IMR-90 (cell line): ENCODE results near the gene NOM1. TPM values are rescaled to one million over a fixed set of nuclear protein-coding genes. Genes with fewer than 3 reads are reported as not detected.

Source experiments
- ATAC-seq: fragments of 200-7000 bp; cut with Tn5 transposase; 2 replicates; pipeline ENCODE4 v1.9.1; 2020; ENCODE audit warnings: low read depth, mild to moderate bottlenecking, moderate library complexity
- Bru-seq: library from RNA; stranded (reverse); fragments of 400-500 nt; gene quantifications from one replicate; lab custom pipeline; 2021; lab: Mats Ljungman, UMichigan
- BruChase-seq, 2 experiments: library from RNA; stranded (reverse); fragments of 400-500 nt; gene quantifications; one replicate each; lab custom pipeline; 2021; lab: Mats Ljungman, UMichigan
- BruUV-seq: library from RNA; stranded (reverse); fragments of 400-500 nt; replicated peaks from 2 replicates; lab custom pipeline; 2021; lab: Mats Ljungman, UMichigan
- CTCF ChIA-PET: fragments of 300-600 bp; formaldehyde crosslinking; extraction: SDS; loops from one replicate; lab custom pipeline; 2021; ENCODE audit warnings: antibody characterized with exemption; lab: Yijun Ruan, JAX
- POLR2A ChIA-PET: fragments of 300-600 bp; sonication (Branson Sonifier 250); formaldehyde crosslinking; loops from one replicate; lab custom pipeline; 2022; ENCODE audit warnings: antibody characterized with exemption; ENCODE audit not compliant: unreplicated experiment; lab: Charles Lee
- DNase-seq: peaks from one replicate; pipeline ENCODE4 v3.0.0; 2013
- H2AFZ ChIP-seq: replicated peaks from 2 replicates; pipeline ENCODE3; 2013; ENCODE audit warnings: low read length, mild to moderate bottlenecking; ENCODE audit not compliant: poor library complexity
- H2AK5ac ChIP-seq: 2 replicates; pipeline ENCODE4 v1.6.1; 2013; ENCODE audit warnings: low read depth, low read length, inconsistent platforms
- H2AK9ac ChIP-seq: replicated peaks from 2 replicates; pipeline ENCODE3; 2013; ENCODE audit warnings: mild to moderate bottlenecking, low read depth, low read length, moderate library complexity; ENCODE audit not compliant: poor library complexity
- H2BK120ac ChIP-seq: 2 replicates; pipeline ENCODE4 v1.6.1; 2013; ENCODE audit warnings: low read depth, low read length, inconsistent platforms
- H2BK15ac ChIP-seq: 3 replicates; pipeline ENCODE4 v1.6.1; 2013; ENCODE audit warnings: low read depth, low read length, inconsistent platforms
- H2BK20ac ChIP-seq: 2 replicates; pipeline ENCODE4 v1.6.1; 2013; ENCODE audit warnings: low read depth, mild to moderate bottlenecking, inconsistent platforms, low read length, moderate library complexity
- H2BK5ac ChIP-seq: 2 replicates; pipeline ENCODE4 v1.6.1; 2013; ENCODE audit warnings: mild to moderate bottlenecking, low read depth, low read length, inconsistent platforms; ENCODE audit not compliant: poor library complexity, severe bottlenecking
- H3K14ac ChIP-seq: replicated peaks from 2 replicates; pipeline ENCODE4 v1.6.1; 2013; ENCODE audit warnings: low read depth, low read length, inconsistent platforms
- H3K18ac ChIP-seq: 2 replicates; pipeline ENCODE4 v1.6.1; 2013; ENCODE audit warnings: low read depth, low read length, control low read depth
- H3K23ac ChIP-seq: 2 replicates; pipeline ENCODE4 v1.6.1; 2013; ENCODE audit warnings: low read depth, low read length, inconsistent platforms
- H3K27ac ChIP-seq: 2 replicates; pipeline ENCODE4 v1.5.1; 2013; ENCODE audit warnings: mild to moderate bottlenecking, control low read depth, low read length; ENCODE audit not compliant: insufficient read depth
- H3K27me3 ChIP-seq: 2 replicates; pipeline ENCODE4 v1.6.1; 2013; ENCODE audit warnings: low read length; ENCODE audit not compliant: control insufficient read depth, insufficient read depth
- H3K36me3 ChIP-seq: 2 replicates; pipeline ENCODE4 v1.6.1; 2013; ENCODE audit warnings: low read length, mixed read lengths; ENCODE audit not compliant: control insufficient read depth, insufficient read depth
- H3K4ac ChIP-seq: 2 replicates; pipeline ENCODE4 v1.6.1; 2013; ENCODE audit warnings: low read depth, low read length, inconsistent platforms
- H3K4me1 ChIP-seq: 2 replicates; pipeline ENCODE4 v1.6.1; 2013; ENCODE audit warnings: low read length, mixed read lengths; ENCODE audit not compliant: control insufficient read depth, insufficient read depth
- H3K4me2 ChIP-seq: 2 replicates; pipeline ENCODE4 v1.6.1; 2013; ENCODE audit warnings: low read depth, mild to moderate bottlenecking, control low read depth, low read length, moderate library complexity
- H3K4me3 ChIP-seq: 2 replicates; pipeline ENCODE4 v1.5.1; 2013; ENCODE audit warnings: low read depth, mild to moderate bottlenecking, control low read depth, low read length, moderate library complexity; ENCODE audit not compliant: insufficient read depth
- H3K56ac ChIP-seq: 2 replicates; pipeline ENCODE4 v1.6.1; 2013; ENCODE audit warnings: low read length, inconsistent platforms; ENCODE audit not compliant: insufficient read depth; ENCODE audit errors: extremely low read depth
- H3K79me1 ChIP-seq, 2 experiments: 2 replicates each; pipeline ENCODE4 v1.6.1; 2013; ENCODE audit warnings: low read length in 2 of 2, inconsistent platforms in 1 of 2, low read depth in 1 of 2
- H3K9ac ChIP-seq: 2 replicates; pipeline ENCODE4 v1.6.1; 2013; ENCODE audit warnings: low read depth, low read length, control low read depth
- H3K9me1 ChIP-seq: 2 replicates; pipeline ENCODE4 v1.6.1; 2013; ENCODE audit warnings: low read length, inconsistent platforms; ENCODE audit not compliant: insufficient read depth
- H3K9me3 ChIP-seq: 2 replicates; pipeline ENCODE4 v1.6.1; 2013; ENCODE audit warnings: low read length; ENCODE audit not compliant: control insufficient read depth, insufficient read depth
- H4K20me1 ChIP-seq: 2 replicates; pipeline ENCODE4 v1.6.1; 2013; ENCODE audit warnings: low read length, inconsistent platforms; ENCODE audit not compliant: insufficient read depth
- H4K5ac ChIP-seq: 2 replicates; pipeline ENCODE4 v1.6.1; 2013; ENCODE audit warnings: mild to moderate bottlenecking, low read depth, low read length, control low read depth
- H4K8ac ChIP-seq, 2 experiments: 2 replicates each; pipeline ENCODE4 v1.6.1; 2013; ENCODE audit warnings: low read depth in 2 of 2, low read length in 2 of 2, control low read depth in 1 of 2, inconsistent platforms in 1 of 2
- H4K91ac ChIP-seq: 2 replicates; pipeline ENCODE4 v1.6.1; 2013; ENCODE audit warnings: low read depth, low read length, inconsistent platforms; ENCODE audit not compliant: insufficient read depth
- CEBPB ChIP-seq: IDR thresholded peaks from 2 replicates; pipeline ENCODE4 v1.6.1; 2012; ENCODE audit warnings: low read depth, low read length, improper control_type of control experiment
- CTCF ChIP-seq: conservative IDR thresholded peaks from 2 replicates; pipeline ENCODE4 v1.5.1; 2012; ENCODE audit warnings: mild to moderate bottlenecking, low read depth, low read length, improper control_type of control experiment
- MAFK ChIP-seq: IDR thresholded peaks from 2 replicates; pipeline ENCODE4 v1.6.1; 2012; ENCODE audit warnings: low read depth, low read length, improper control_type of control experiment
- MAZ ChIP-seq: IDR thresholded peaks from 2 replicates; pipeline ENCODE4 v1.6.1; 2012; ENCODE audit warnings: low read depth, mild to moderate bottlenecking, low read length, improper control_type of control experiment, moderate library complexity, borderline replicate concordance
- RAD21 ChIP-seq: IDR thresholded peaks from 2 replicates; pipeline ENCODE4 v1.6.1; 2012; ENCODE audit warnings: low read length, improper control_type of control experiment
- SMC3 ChIP-seq: fragments of 150-350 bp; IDR thresholded peaks from 2 replicates; pipeline ENCODE4 v1.6.1; 2016; ENCODE audit warnings: low read depth, mild to moderate bottlenecking, antibody characterized with exemption, low read length, moderate library complexity
- WGBS, 2 experiments: methylation state at CpG; one replicate each; pipeline versions ENCODE4 v1.1.5 to v1.1.7; 2013; ENCODE audit warnings: missing lambda C conversion rate in 2 of 2; ENCODE audit not compliant: insufficient read length in 1 of 2; ENCODE audit errors: extremely low coverage in 2 of 2; 5-methylcytosine and 5-hydroxymethylcytosine counted together
- dilution Hi-C: fragments of 300-500 bp; cut with HindIII; formaldehyde crosslinking; loops from one replicate; pipeline ENCODE4 v1.14.3; 2018; ENCODE audit warnings: low sequenced_read_pairs; ENCODE audit not compliant: unreplicated experiment
- in situ Hi-C: fragments of 300-500 bp; cut with MboI; formaldehyde crosslinking; loops from 3 replicates; pipeline ENCODE4 v1.14.3; 2019; ENCODE audit warnings: low sequenced_read_pairs, inconsistent platforms, mixed read lengths
- intact Hi-C: fragments of 100-400 bp; cut with micrococcal nuclease; formaldehyde crosslinking; loops from 2 replicates; pipeline ENCODE4 v1.10.0; 2022
- long read RNA-seq: library from polyadenylated mRNA; unstranded; transcript quantifications from one replicate; pipeline ENCODE4 v2.0.0, GENCODE V29; 2021; ENCODE audit not compliant: unreplicated experiment
- polyA plus RNA-seq, 3 experiments: library from polyadenylated mRNA; depleted of rRNA; stranded (reverse); fragments of >200 nt; gene quantifications; 2 replicates each; pipeline ENCODE4 v1.2.3, GENCODE V29; 2012; ENCODE audit warnings: low replicate concordance in 1 of 3
- total RNA-seq: library from RNA; depleted of rRNA; stranded (reverse); fragments of >200 nt; gene quantifications from 2 replicates; pipeline ENCODE4 v1.2.3, GENCODE V29; 2012; rRNA removed
- TF ChIP-seq, protein P1 (sequence below): fragments of 150-350 bp; IDR thresholded peaks from 2 replicates; pipeline ENCODE4 v1.6.1; 2017; ENCODE audit warnings: mild to moderate bottlenecking, antibody characterized with exemption, low read length, low read depth

NOM1 gene, protein sequence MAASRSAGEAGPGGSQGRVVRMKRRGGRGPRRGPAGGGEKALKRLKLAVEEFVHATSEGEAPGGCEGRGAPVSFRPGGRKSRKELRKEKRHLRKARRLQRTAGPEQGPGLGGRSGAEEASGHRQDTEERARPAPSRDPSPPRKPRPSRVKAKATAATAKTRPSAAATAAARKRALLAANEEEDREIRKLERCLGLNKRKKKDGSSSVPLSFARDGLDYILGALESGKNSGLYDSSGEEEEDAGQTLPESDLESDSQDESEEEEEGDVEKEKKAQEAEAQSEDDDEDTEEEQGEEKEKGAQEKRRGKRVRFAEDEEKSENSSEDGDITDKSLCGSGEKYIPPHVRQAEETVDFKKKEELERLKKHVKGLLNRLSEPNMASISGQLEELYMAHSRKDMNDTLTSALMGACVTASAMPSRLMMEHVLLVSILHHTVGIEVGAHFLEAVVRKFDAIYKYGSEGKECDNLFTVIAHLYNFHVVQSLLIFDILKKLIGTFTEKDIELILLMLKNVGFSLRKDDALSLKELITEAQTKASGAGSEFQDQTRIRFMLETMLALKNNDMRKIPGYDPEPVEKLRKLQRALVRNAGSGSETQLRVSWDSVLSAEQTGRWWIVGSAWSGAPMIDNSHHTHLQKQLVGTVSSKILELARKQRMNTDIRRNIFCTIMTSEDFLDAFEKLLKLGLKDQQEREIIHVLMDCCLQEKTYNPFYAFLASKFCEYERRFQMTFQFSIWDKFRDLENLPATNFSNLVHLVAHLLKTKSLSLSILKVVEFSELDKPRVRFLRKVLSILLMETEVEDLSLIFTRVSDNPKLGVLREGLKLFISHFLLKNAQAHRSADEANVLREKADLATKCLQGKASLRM
- total RNA-seq (15.4 and 16.4 TPM in 2 replicates), polyA plus RNA-seq (2012; rRNA removed) (14.3 and 15.3 TPM in 2 replicates), Bru-seq, nascent RNA (percentile 87 among the genes with signal in this experiment), BruChase-seq, experiment 1, labeled RNA remaining after a 6-hour chase (percentile 79 among the genes with signal in this experiment), BruChase-seq, experiment 2, labeled RNA remaining after a 2-hour chase (percentile 86 among the genes with signal in this experiment)
- polyA plus RNA-seq (2012; cell fraction: cytosol; rRNA removed) = 3.5 and 6.4 TPM in 2 replicates
- polyA plus RNA-seq (2012; cell fraction: nucleus; rRNA removed; ENCODE audit: low replicate concordance) = 29.4 and 48.6 TPM in 2 replicates
- long read RNA-seq, full-length matches to known transcripts = 11 of 31 reads
- long read RNA-seq, partial matches to known transcripts = 16 of 31 reads
- long read RNA-seq, other reads (novel, unspliced or antisense) = 4 of 31 reads

GRCh38 chr7:156949541-156950380 lies at the start of gene NOM1:
NOM1 (plus strand) TSS chr7:156949712; CDS start chr7:156949738, 26 bp downstream.
- H3K4me1 ChIP-seq = peaks cover 2% of the 10 kb centered on the region; the same call in 1 of the 2 replicates
- peak within 1 kb of the TSS; percentile 83 to 86 for H4K8ac ChIP-seq
- H3K36me3 ChIP-seq = peaks cover 17% of the 10 kb centered on the region
- peak; percentile 74 for DNase-seq
- H4K20me1 ChIP-seq = peaks cover 17% of the 10 kb centered on the region
- no peak within 1 kb of the TSS for H2BK20ac ChIP-seq
- H3K27me3 ChIP-seq = peaks cover 3% of the 10 kb centered on the region; the same call in 1 of the 2 replicates
- peak; percentile 84 for ATAC-seq
- ChIA-PET POLR2A (no interaction called here), CTCF (interaction anchor here (0.5 to 1.5 kb wide), 5 partner anchors 10 to 305 kb away, joined by 3 to 5 read pairs (median 3); no protein-coding TSS in a partner anchor)
- peaks cover 3% of the 10 kb centered on the region; the same call in 1 of the 2 replicates for H3K9me1 ChIP-seq
- H3K18ac ChIP-seq = no peak within 1 kb of the TSS; the same call in 1 of the 2 replicates
- H2BK5ac ChIP-seq = peak within 1 kb of the TSS; percentile 75
- H2AK9ac ChIP-seq = peak within 1 kb of the TSS; percentile 67
- WGBS, 2 experiments = 1% methylated on average over 55 of the region's 115 CpGs; no CpG with 5 or more reads in 1 of the 2 experiments
- peak within 1 kb of the TSS; percentile 74 for H3K23ac ChIP-seq
- no TSS peak for BruUV-seq
- peak within 1 kb of the TSS; percentile 18 for H3K56ac ChIP-seq
- H3K9me3 ChIP-seq = no peaks in the 10 kb centered on the region
- H4K5ac ChIP-seq = peak within 1 kb of the TSS; percentile 49
- H2AK5ac ChIP-seq = peak within 1 kb of the TSS; percentile 33
- dilution Hi-C loops (no loop called here), intact Hi-C loops (loop anchor here (1.0 to 10.0 kb wide), 3 partner anchors 41 to 1152 kb away; partner anchors contain the start of gene DNAJB6), in situ Hi-C loops (loop anchor here (25.0 kb wide), 3 partner anchors 188 to 438 kb away; partner anchors contain the start of gene UBE3C)
- peak within 1 kb of the TSS; percentile 91 for H3K9ac ChIP-seq
- H2BK120ac ChIP-seq = peak within 1 kb of the TSS; percentile 6
- H2BK15ac ChIP-seq = no peak within 1 kb of the TSS
- peak within 1 kb of the TSS; percentile 95 for H3K4me2 ChIP-seq
- peak within 1 kb of the TSS; percentile 41 for H4K91ac ChIP-seq
- H3K27ac ChIP-seq = peak within 1 kb of the TSS; percentile 79
- peak within 1 kb of the TSS; percentile 67 for H3K4ac ChIP-seq
- peak within 1 kb of the TSS; percentile 97 for H2AFZ ChIP-seq
- peak within 1 kb of the TSS; percentile 68; the same call in 1 of the 2 replicates for H3K14ac ChIP-seq
- H3K4me3 ChIP-seq = peak within 1 kb of the TSS; percentile 96
- peaks cover 22 to 32% of the 10 kb centered on the region in 2 experiments for H3K79me1 ChIP-seq
- TF ChIP-seq CEBPB (peak; percentile 4; the same call in 1 of the 2 replicates), CTCF (peak; percentile 94), MAZ (peak; percentile 62; the same call in 1 of the 2 replicates), MAFK (no peak), RAD21 (peak; percentile 46), SMC3 (peak; percentile 26)
- TF ChIP-seq, protein P1, sequence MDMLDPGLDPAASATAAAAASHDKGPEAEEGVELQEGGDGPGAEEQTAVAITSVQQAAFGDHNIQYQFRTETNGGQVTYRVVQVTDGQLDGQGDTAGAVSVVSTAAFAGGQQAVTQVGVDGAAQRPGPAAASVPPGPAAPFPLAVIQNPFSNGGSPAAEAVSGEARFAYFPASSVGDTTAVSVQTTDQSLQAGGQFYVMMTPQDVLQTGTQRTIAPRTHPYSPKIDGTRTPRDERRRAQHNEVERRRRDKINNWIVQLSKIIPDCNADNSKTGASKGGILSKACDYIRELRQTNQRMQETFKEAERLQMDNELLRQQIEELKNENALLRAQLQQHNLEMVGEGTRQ = 0 out of 2 replicates have a peak, but pooled peaks have one; percentile 7
